HG02623 (cell line): ENCODE data around the gene NCKAP5L.
"Not testable (repeated sequence)": the region's sequence is repeated elsewhere in the genome, so short reads cannot be mapped to it uniquely, and the experiment has no call there.

Source experiments
- ATAC-seq: cut with Tn5 transposase; IDR thresholded peaks from one replicate; pipeline ENCODE4 v1.9.1; 2021; ENCODE audit warnings: moderate library complexity; ENCODE audit not compliant: unreplicated experiment

Gene NCKAP5L

DNA sequence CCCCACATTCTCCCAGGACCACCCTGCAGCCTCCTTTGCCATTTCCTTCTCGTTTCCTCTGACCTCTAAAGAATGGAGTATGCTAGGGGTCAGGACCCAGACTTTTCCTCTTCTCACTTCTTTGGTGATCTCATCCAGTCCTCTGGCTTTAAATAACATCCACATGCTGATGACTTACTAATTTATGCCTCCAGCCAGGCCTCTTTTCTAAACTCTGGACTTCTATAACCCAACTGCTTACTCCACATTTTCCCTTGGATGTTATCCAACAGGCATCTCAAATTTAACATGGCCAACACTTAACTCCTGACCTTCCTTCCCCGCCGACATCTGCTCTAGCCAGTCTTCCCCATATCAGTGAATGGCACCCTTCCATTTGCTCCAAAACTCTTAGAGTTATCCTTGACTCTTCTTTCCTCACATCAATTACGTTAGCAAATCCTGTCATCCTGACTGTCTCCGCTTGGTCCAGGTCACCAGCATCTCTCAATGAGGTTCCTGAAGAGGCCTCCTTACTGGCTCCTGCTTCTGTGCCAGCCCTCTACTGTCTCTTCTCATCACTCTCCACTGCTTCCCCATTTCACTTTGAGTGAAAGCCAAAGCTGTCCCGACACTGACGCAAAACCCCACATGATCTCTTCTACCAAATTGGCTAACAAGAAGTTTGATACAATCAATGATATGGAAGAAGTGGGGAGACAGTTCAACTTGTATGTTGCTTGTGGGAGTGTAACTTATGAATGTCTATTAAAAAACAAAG lies 44.1 kb downstream of the NCKAP5L start:
- no peak for ATAC-seq

DNA sequence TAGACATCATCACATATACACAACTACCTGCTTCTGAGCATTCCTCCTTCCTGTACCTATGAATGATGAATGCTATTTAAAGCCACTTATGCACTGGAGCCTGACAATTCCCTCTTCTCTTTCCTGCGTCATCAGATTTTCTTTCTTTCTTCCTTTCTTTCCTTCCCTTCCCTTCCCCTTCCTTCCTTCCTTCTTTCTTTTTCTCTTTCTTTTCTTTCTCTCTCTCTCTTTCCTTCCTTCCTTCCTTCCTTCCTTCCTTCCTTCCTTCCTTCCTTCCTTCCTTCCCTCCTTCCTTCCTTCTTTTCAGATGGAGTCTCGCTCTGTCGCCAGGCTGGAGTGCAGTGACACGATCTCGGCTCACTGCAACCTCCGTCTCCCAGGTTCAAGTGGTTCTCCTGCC lies 47.3 kb downstream of the NCKAP5L start:
- ATAC-seq, result not testable (repeated sequence)

DNA sequence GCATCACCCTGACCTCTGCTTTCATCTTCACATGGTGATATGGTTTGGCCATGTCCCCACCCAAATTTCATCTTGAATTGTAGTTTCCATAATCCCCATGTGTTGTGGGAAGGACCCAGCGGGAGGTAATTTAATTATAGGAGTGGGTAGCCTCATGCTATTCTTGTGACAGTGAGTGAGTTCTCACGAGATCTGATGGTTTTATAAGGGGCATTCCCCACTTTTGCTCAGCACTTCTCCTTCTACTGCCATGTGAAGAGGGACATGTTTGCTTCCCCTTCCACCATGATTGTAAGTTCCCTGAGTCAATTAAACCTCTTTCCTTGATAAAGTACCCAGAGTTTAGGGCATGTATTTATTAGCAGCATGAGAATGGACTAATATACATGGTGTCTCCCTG lies 48.6 kb downstream of the NCKAP5L start:
- no peak for ATAC-seq

DNA sequence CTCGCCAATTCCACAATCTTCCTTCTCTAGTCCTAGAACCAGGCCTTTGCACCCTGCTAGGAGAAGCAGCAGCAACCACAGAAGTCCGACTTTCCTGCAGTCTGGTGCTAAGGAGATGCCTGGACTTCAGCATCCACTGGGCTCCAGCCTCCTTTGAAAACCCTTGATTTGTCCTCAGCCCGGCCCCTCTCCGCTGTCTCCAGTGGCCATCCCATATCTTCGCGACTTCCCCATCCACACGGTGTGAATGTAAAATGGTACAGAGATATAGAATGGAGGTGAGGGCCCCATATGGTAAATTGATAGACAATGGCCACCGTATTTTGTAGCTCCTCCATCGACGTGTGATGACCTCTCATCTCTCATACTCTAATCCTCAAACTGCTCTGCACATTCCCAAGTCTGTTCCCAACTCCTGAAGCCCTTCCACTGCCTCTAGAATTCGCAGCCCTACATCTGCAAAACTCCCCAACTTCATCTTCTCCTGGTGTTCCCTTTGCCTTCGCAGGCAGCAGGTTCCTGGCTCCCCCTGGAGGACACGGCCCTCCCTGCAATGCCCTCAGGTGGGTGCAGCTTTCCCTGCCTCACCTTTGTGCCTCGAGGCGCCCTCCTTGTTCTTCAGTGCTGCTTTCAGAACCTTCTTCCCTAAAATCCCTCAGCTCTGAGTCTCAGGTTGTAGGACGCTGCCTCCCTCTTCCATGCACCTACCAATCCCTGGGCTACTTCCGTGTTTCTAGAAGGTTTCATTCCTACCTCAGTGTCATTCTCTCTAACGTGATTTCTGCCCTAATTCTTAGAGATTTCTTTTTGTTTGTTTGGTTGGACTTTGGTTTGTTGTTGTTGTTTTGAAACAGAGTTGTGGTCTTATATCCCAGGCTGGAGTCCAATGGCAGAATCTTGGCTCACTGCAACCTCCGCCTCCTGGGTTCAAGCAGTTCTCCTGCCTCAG lies 50.1 kb downstream of the NCKAP5L start:
- no peak for ATAC-seq

DNA sequence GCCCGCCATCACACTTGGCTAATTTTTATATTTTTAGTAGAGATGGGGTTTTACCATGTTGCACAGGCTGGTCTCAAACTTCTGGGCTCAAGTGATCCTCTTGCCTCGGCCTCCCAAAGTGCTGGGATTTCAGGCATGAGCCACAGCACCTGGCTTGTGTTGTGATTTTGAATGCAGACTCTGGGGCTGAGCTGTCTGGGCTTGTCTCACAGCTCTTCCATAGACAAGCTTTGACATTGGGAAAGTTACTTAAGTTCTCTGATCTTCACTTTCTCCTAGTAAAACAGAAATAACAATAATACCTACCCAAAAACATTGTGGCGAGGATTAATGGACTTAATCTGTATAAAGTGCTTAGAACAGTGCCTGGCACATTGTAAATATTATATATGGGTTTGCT lies 50.9 kb downstream of the NCKAP5L start:
- no peak for ATAC-seq

DNA sequence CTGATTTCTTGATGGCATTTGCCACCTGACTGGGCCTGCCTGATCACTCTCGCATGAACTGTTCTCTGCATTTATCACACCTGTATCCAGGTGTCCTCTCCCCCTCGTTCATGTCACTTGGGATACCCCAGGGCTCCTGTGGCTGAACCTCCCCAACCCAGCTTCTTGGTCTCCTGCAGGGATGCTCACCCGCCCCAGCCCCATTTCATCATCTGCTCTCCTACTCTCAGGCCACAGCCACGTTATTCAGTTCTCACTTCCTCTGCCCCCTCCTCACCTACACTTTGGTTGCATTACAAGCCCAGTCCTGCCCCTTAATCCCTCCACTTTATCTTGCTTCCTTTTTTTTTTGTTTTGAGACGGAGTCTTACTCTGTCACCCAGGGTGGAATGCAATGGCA lies 51.4 kb downstream of the NCKAP5L start:
- ATAC-seq, result no peak

DNA sequence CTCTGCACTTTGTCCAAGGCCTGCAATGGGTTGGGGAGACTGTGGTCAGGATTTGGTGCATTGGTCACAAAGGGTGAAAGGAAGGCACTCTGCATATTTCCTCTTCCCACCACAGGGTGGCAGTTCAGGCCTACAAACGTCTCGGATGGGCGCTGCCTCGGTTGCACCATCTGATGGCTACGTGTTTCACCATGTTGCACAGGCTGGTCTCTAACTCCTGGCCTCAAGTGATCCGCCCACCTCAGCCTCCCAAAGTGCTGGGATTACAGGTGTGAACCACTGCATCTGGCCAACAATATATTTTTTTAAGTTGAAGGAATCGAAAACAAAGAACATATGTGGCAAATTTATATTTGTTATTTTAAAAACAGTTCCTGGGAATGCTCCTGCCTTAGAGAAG lies 51.8 kb downstream of the NCKAP5L start:
- ATAC-seq, result no peak

DNA sequence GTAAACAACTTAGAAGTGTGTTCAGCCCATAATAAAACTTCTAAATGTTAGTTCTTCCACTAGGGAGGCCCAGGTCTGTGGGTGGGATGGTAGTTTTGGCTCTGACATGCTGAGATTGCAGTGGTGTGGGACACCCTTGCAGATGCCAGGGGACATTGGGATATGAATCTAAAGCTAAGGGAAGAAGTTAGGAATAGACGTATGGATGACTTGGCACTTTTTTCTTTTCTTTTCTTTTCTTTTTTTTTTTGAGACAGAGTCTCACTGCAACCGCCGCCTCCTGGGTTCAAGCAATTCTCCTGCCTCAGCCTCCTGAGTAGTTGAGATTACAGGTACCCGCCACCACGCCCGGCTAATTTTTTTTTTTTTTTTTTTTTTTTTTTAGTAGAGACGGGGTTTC lies 55.1 kb downstream of the NCKAP5L start:
- not testable (repeated sequence) for ATAC-seq

DNA sequence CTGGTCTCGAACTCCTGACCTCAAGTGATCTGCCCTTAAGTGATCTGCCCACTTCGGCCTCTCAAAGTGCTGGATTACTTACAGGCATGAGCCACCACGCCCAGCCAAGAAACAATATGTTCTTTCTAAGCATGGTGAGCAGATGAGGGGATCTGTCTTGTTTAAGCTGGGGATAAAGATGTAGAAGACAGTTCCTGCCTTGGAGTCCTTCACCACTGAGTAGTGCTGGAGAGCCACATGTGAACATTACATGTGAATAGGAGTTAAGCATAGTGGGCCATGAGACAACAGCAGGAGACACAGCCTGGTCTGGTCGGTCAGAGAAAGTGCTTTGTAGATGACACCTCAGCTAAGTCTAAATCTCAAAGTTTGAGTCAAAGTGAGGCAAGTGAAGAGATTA lies 60.9 kb downstream of the NCKAP5L start:
- ATAC-seq, result no peak

DNA sequence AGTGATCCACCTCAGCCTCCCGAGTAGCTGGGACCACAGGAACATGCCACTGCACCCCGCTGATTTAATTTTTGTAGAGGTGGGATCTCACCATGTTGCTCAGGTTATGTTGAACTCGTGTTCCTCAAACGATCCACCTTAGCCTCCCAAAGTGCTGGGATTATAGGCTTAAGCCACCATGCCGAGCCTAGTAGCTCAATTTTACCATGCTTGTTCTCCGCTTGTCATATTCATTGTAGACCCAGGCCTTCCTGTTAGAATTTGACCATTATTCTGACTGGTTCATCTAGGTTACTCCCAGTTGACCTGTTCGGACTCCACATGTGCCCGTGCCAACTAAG lies 62.1 kb downstream of the NCKAP5L start:
- ATAC-seq, result no peak

DNA sequence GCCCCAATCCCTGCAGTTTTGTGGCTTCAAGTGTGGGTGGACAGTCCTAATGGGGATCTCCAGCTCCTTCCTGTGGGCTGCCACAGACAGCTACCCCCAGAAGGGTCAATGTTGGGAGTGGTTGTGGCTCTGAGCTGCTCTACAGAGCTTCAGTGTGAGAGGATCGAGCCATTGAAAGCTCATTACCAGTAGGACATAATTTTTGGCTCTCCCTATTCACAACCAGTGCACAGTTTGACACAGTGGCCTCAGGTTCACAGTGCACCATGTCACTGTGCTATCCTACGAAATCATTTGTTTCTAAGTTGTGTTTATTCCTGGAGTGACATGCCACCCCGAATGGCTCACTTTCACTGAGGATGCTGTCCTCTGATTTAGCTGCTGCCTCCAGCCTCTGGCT lies 64.1 kb downstream of the NCKAP5L start:
- no peak for ATAC-seq

DNA sequence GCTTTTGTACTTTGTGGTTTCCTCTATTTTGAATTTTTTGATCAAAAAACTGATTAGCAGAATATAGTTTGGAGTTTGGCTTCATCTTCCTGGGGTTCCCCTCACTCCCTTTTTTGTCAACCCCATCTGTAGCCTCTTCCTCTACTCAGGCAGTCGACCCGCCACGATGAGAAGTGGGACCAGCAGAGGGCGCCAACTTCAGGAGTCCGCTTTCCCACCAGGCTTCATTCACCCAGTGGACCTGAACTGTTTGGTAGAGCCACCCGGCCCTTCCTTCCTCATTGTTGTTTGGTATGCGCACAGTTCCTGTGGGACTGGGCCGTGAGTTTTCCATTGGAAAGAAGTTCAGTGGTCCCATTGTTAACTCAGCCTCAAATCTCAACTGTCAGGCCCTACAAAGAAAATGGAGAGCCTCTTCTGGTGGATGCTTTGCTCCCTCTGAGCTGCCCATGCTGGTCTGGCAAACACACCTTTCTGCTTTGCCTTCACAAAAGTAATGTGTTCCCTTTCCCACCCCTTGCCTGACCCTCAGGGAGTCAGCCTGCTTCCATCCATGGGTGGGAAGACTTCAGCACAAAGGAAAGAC lies 65.1 kb downstream of the NCKAP5L start:
- no peak for ATAC-seq

DNA sequence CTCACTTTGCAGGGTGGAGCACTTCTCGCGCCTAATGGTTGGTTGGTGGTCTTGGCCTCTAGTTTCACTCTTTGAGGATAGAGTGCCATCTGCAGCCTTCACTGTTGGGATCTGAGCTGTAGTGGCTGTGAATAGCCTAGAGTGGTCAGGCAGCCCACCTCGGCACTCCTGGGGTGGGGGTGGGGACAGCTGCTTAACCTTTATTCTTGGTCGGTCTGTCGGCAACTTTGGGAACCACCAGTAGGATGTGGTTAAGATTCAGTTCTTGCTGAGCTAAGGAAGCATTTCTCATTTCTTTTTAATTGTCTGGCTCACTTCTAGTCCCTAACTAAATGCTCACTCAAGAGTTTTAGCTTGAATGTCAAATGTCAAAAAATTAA lies 65.8 kb downstream of the NCKAP5L start:
- no peak for ATAC-seq

DNA sequence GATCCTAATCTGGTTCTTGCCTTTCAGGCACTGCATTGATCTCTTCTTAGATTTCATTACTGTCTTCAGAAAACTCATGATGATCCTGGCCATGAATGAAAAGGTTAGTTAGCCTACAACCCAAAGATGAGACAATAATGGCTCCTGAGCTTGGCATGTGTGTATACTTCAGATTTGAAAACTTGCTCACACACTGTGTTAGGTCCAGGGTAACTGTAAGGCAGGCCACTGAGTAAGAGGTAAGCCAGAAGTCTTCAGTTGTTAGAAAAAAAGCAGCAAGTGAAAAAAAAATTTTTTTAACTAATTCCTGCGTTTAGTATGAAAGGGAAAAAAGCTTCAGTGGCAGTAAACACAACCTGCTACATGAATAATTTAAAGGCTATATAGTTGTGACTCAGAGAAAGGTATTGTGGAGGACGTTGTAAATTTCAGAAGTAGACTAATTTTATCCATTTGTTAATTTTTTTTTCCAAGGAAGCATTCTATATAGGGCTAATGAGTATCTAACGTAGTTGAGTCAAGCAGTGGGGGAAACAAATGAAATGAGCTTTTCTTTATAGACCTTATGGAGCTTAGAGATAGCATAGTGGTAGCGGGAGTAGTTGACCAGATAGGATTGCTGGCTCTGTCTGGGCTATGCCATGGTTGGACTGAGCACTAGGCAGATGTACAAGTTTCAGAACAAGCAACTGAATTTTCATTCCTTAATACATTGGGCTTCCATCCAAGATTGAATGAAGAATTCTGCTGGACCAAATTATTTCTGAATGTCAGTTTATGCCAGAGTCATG lies 66.3 kb downstream of the NCKAP5L start:
- no peak for ATAC-seq

DNA sequence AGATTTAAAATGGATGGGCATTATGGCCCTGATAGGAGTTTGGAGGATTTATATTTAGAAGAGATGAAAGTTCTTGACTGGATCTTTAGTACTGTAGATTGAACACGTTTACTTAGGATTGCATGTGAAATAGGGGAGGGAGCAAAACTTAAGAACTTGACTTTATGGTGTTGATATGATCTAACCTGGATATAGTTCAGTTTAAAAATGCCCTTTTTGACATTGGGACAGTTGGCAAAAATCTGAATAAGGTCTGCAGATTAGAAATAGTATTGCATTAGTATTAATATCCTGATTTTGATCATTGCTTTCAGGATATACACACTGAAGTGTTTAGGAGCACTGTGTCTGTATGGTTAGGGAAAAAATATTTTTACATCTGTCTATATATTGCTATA lies 77.2 kb downstream of the NCKAP5L start:
- ATAC-seq, result no peak

DNA sequence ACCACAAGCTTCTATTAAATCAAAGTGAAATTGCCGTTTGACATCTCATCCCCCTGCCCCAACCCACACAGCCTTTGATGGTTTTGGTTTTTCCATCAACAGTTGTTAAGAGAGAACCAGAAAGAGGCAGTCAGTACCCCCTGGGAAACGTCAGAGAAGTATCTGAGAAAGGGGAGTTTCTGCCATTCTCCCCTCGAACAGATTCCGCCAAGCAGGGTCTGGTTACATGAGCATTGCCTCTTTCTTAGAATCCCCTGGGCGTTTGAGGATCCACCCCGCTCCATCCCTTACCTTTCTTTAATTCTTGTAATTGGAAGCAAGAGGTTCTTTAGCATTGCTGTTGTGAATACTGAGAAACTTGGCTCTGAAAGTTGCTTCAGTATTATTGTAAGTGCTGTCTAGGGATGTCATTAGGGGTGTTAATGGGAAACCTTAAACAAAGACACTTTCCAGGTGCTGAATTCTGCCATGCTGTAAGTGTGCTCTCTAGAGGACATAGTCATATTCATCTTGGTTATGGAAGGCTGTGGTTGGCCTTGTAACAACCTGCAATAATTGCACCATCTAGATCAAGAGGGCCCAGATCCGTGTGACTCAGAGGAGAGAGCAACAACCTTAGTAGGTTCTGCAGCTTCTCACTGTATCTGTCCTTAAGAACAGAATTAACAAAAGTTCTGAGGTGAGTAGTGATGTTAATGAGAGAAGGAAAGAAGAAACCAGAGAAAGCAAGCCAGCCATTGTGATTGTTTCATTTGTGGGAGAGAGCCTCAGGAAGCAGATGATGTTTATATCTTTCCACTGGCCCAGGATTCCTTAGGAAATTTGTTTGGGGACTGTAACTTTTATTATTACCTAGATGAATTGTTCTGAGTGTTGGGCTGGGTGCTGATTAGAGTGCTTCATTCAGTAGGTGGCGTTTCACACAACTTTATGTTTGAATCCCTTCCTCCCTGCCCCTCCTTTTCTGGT lies 77.9 kb downstream of the NCKAP5L start:
- no peak for ATAC-seq

DNA sequence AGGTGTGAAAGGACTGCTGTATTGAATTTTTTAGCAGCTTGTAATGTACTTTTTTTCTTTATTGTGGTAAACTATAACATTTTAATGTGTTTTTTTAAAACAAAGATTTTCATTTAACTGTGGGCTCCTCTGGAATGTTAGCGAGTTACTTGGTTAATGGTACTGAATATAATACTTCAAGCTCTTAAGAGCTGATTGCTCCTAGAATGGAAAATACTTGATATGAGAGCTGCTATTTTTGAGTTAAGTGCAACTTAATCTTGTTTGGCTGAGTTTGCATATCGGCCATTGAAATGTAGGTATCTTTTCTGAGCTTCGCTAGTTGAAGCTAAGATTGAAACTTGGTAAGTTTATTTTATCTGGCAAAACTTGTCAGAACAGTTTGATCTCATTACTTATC lies 79.4 kb downstream of the NCKAP5L start:
- ATAC-seq, result no peak

DNA sequence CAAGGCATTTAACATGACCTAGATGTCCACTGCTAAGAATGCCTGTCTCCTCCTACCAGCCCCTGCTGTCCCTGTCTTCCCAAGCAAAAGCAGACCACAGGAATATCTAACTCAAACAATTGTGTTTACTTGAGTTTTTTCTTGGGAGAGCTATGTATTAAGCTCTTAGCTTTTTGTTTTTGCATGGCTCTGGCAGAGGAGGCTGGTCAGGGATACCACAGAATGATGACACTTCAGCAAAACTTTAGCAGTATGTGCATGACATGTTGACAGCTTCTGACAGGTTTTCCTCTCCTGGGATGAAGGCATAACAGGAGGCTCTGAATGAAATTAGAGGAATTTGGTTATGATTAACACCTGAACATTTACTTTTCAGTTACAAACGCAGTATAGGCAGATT lies 79.9 kb downstream of the NCKAP5L start:
- no peak for ATAC-seq

DNA sequence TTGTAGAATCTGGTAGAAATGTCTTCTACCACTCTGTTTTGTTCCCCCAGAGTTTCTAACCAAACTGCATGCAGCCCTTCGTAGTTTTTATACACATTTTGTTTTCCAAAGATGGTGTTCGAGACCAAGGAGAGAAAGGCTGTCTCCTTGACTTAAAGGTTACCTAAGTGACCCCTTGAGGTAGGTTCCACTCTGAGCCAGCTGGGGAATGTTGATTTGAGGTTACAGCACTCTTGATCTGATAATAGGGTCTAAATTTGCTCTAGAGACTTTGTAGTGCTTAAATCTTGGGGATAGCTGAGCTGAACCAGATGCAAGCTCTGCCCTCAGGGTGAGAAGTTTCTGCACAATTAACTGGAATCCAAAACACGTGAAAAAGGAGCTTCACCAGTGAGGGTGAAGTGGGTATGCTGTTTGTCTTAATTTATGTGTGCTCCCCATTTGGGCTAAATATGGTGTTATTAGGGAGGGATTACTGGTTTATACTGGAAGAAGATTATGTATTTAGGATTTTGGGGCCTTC lies 83.8 kb downstream of the NCKAP5L start:
- ATAC-seq, result no peak
